GM13977 (cell line): ENCODE measurements around the gene CENPP.

Experiments used
- DNase-seq: peaks from one replicate; pipeline ENCODE4 v3.0.0; 2012; ENCODE audit warnings: low spot score
- CTCF ChIP-seq: IDR thresholded peaks from 2 replicates; pipeline ENCODE4 v1.5.1; 2012; ENCODE audit warnings: mild to moderate bottlenecking, control low read depth; ENCODE audit not compliant: insufficient read depth; ENCODE audit errors: extremely low read depth, missing control alignments
- in situ Hi-C: fragments of 300-500 bp; cut with MboI; formaldehyde crosslinking; loops from one replicate; pipeline ENCODE4 v1.12.0; 2022; ENCODE audit warnings: low sequenced_read_pairs, low pct_unique_long_range_greater_than_20kb, mixed read lengths, inconsistent platforms; ENCODE audit not compliant: unreplicated experiment

The CENPP gene

GRCh38 chr9:92384375-92384774 is 58.6 kb downstream of the CENPP start:
- no peak for TF ChIP-seq CTCF
- in situ Hi-C loops = no loop called here
- DNase-seq = no peak

DNA sequence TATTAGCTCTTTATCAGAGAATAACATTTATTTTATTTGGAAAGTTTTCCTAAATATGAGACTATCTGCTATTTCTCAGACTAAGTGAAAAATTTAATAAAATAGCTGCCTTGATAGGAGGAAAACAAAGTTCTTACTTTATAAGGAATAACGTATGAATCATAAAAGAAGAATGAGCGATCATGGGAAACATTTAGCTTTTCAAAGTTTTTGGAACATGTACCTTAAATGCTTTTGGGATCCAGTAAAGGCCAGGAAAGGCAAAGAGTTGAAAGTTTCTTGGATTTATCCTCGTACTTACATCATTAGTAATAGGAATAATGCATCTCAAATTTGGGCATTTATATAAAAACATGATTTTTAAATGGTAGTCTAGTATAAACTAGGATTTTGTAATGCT is 59.2 kb downstream of the CENPP start:
- DNase-seq = no peak
- no peak for TF ChIP-seq CTCF
- in situ Hi-C loops = no loop called here

- DNase-seq = no peak
- in situ Hi-C loops = no loop called here
- TF ChIP-seq CTCF = no peak
Measured at GRCh38 chr9:92385477-92385876, 59.7 kb downstream of the CENPP start.

GRCh38 chr9:92385953-92386352 is 60.2 kb downstream of the CENPP start:
- TF ChIP-seq CTCF = no peak
- no peak for DNase-seq
- in situ Hi-C loops = no loop called here

- no peak for TF ChIP-seq CTCF
- DNase-seq = no peak
- in situ Hi-C loops = no loop called here
Measured at GRCh38 chr9:92392690-92393089, 66.9 kb downstream of the CENPP start.

- no peak for DNase-seq
- in situ Hi-C loops = no loop called here
- TF ChIP-seq CTCF = no peak
Measured at GRCh38 chr9:92393686-92394085, 67.9 kb downstream of the CENPP start.

DNA sequence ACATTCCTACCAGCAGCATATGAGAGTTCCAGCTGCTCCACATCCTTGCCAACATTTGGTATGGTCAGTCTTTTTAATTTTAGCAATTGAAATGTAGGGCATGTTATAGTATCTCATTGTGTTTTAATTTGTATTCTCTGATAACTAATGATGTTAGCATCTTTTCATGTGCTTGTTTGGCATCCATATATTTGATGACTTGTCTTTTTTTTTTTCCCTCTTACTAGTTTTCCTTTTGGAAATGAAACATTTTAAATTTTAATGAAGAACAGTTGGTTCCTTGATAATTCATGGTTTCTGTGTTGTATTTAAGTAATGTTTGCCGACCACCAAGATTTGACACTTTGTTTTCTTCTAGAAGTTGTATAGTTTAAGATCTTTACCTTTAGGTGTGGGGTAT is 69.9 kb downstream of the CENPP start:
- in situ Hi-C loops = no loop called here
- no peak for TF ChIP-seq CTCF
- no peak for DNase-seq
